Activated B cell treated with CpG ODN at 0.5 μM for 24 hours (primary cell): ENCODE results near the gene TXN. TPM values are rescaled to one million over a fixed set of nuclear protein-coding genes. Genes with fewer than 3 reads are reported as not detected.

ENCODE experiments used
- ATAC-seq: fragments of 200-7000 bp; cut with Tn5 transposase; one replicate; pipeline ENCODE4 v1.10.0; 2021; ENCODE audit warnings: low read depth, mild to moderate bottlenecking, moderate library complexity
- CTCF ChIA-PET: fragments of 350-600 bp; sonication (Branson Sonifier 250); formaldehyde crosslinking; loops from one replicate; lab custom pipeline; 2021; ENCODE audit warnings: antibody characterized with exemption; lab: Charles Lee
- POLR2A ChIA-PET: fragments of 350-600 bp; sonication (Branson Sonifier 250); formaldehyde crosslinking; loops from one replicate; lab custom pipeline; 2021; ENCODE audit warnings: antibody characterized with exemption; lab: Charles Lee
- DNase-seq: peaks from one replicate; pipeline ENCODE4 v3.0.0; 2022
- H3K27ac Mint-ChIP-seq: one replicate; pipeline ENCODE4 v1.8.0; 2020; ENCODE audit warnings: mixed read lengths
- H3K27me3 Mint-ChIP-seq: one replicate; pipeline ENCODE4 v1.8.0; 2021; ENCODE audit warnings: mixed read lengths
- H3K36me3 Mint-ChIP-seq: one replicate; pipeline ENCODE4 v1.8.0; 2021; ENCODE audit warnings: low read depth, mixed read lengths
- H3K4me1 Mint-ChIP-seq: one replicate; pipeline ENCODE4 v1.8.0; 2021; ENCODE audit warnings: mixed read lengths
- H3K4me3 Mint-ChIP-seq: one replicate; pipeline ENCODE4 v1.8.0; 2020; ENCODE audit warnings: mild to moderate bottlenecking, mixed read lengths
- H3K9me3 Mint-ChIP-seq: one replicate; pipeline ENCODE4 v1.8.0; 2020; ENCODE audit warnings: mixed read lengths
- intact Hi-C: fragments of 100-400 bp; cut with micrococcal nuclease; formaldehyde crosslinking; loops from one replicate; pipeline ENCODE4 v1.15.1; 2024
- total RNA-seq: library from RNA; stranded (reverse); gene quantifications from 2 replicates; pipeline ENCODE4 v1.2.3, GENCODE V29; 2022
- TF ChIP-seq, protein P1 (sequence below): fragments of 200-600 bp; IDR thresholded peaks from one replicate; pipeline ENCODE4 v1.8.0; 2022; ENCODE audit warnings: antibody characterized with exemption, mild to moderate bottlenecking

TXN gene
- total RNA-seq, 1 donor from 2014 or later, result 205 TPM

DNA sequence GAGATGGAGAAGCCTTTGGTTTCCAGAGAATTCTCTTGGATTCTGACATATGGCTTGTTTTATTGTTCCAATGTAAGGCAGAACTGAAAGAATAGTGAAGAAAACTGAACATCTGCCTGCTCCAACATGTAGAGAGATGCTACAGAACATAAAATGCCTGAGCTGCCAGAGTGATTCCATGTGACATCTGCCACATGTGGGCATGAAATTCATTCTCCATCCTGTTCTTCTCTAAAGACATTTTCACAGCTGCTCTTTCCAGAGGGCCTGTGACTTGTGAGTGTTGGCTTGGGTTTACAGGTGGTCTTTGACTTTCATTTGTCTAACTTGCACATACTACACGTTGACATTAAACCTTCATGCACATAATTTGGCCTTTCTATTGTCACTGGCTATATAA, 33.7 kb upstream of the TXN start:
- ATAC-seq (no peak), DNase-seq (no peak)
- intact Hi-C loops, result no loop called here
- TF ChIP-seq, protein P1, sequence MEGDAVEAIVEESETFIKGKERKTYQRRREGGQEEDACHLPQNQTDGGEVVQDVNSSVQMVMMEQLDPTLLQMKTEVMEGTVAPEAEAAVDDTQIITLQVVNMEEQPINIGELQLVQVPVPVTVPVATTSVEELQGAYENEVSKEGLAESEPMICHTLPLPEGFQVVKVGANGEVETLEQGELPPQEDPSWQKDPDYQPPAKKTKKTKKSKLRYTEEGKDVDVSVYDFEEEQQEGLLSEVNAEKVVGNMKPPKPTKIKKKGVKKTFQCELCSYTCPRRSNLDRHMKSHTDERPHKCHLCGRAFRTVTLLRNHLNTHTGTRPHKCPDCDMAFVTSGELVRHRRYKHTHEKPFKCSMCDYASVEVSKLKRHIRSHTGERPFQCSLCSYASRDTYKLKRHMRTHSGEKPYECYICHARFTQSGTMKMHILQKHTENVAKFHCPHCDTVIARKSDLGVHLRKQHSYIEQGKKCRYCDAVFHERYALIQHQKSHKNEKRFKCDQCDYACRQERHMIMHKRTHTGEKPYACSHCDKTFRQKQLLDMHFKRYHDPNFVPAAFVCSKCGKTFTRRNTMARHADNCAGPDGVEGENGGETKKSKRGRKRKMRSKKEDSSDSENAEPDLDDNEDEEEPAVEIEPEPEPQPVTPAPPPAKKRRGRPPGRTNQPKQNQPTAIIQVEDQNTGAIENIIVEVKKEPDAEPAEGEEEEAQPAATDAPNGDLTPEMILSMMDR, result no peak
- ChIA-PET CTCF (no interaction called here), POLR2A (no interaction called here)
- Mint-ChIP-seq H3K27me3 (peaks cover 1% of the 10 kb centered on the region), H3K4me1 (no peaks in the 10 kb centered on the region), H3K27ac (no peak overlapping the region), H3K36me3 (no peaks in the 10 kb centered on the region), H3K4me3 (no peak overlapping the region), H3K9me3 (no peaks in the 10 kb centered on the region)

DNA sequence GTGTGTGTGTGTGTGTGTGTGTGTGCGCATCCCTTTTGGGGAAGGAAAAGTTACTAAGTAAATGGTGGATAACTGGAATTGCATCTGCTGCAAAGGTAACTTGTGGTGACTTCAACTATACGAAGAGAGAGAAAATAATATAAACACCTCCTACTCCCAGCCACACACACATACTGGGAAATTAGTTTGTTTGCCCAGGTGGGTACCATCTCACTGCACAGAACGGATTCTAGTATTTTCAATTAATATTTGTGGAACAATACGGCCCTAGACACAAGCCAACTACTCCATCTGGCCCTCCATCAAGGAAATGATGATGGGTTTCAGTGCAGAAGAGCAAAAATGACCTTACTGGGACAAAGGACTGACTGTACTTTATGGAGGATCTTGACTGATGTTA, 32.2 kb upstream of the TXN start:
- Mint-ChIP-seq H3K36me3 (no peaks in the 10 kb centered on the region), H3K4me1 (no peaks in the 10 kb centered on the region), H3K27me3 (peaks cover 6% of the 10 kb centered on the region), H3K4me3 (no peak overlapping the region), H3K27ac (no peak overlapping the region), H3K9me3 (peaks cover 2% of the 10 kb centered on the region)
- ChIA-PET CTCF (no interaction called here), POLR2A (no interaction called here)
- TF ChIP-seq, protein P1, result no peak
- DNase-seq, result no peak
- no peak for ATAC-seq
- intact Hi-C loops, result no loop called here

DNA sequence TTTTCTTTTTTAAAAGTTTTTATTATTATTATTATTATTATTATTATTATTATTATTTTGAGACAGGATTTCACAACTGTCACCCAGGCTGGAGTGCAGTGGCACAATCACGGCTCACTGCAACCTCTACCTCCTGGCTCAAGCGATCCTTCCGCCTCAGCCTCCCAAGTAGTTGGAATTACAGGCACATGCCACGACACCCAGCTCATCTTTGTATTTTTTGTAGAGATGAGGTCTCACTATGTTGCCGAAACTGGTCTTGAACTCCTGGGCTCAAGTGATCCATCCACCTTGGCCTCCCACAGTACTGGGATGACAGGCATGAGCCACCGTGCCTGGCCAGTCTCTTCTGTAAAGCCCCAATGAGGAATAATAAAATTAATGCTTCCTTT, 31.0 kb upstream of the TXN start:
- ATAC-seq (no peak), DNase-seq (no peak)
- peaks cover 6% of the 10 kb centered on the region for H3K27me3 Mint-ChIP-seq
- POLR2A ChIA-PET, result no interaction called here
- no peaks in the 10 kb centered on the region for H3K4me1 Mint-ChIP-seq
- no peak overlapping the region for H3K27ac Mint-ChIP-seq
- intact Hi-C loops, result no loop called here
- no peak overlapping the region for H3K4me3 Mint-ChIP-seq
- H3K9me3 Mint-ChIP-seq, result peaks cover 2% of the 10 kb centered on the region
- CTCF ChIA-PET, result no interaction called here
- TF ChIP-seq, protein P1, result no peak
- H3K36me3 Mint-ChIP-seq, result no peaks in the 10 kb centered on the region

DNA sequence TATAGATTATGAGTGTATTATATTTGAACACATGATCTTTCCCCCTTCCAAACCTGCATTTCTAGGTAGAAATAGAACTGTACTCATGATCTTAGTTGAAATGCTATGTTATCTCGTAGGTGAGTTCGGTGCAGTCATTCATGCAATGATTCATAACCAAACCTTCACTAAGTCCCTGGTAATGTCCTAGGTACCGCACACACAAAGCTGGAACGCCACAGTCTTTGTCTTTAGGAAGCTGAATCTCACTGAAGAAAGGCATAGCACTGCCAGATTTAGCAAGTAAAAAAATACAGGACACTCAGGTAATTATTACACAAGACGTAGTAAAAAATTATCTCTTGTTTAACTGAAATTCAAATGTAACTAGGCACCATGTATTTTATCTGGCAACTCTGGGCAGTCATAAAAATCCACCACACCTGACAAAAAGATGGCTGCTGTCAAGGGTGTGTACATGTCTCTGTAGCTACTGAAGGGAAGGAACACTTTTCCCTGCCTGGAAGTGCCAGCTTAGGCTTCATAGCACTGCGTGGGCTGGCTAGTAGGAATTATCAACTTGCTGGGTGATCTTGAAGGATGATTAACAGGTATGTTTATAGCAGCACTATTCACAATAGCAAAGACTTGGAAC, 28.0 kb upstream of the TXN start:
- peaks cover 6% of the 10 kb centered on the region for H3K27me3 Mint-ChIP-seq
- no peak overlapping the region for H3K27ac Mint-ChIP-seq
- H3K4me1 Mint-ChIP-seq, result no peaks in the 10 kb centered on the region
- H3K9me3 Mint-ChIP-seq, result peaks cover 2% of the 10 kb centered on the region
- POLR2A ChIA-PET, result no interaction called here
- no peak for ATAC-seq
- H3K4me3 Mint-ChIP-seq, result no peak overlapping the region
- CTCF ChIA-PET, result no interaction called here
- TF ChIP-seq, protein P1, result no peak
- H3K36me3 Mint-ChIP-seq, result no peaks in the 10 kb centered on the region
- DNase-seq, result no peak
- intact Hi-C loops, result no loop called here

DNA sequence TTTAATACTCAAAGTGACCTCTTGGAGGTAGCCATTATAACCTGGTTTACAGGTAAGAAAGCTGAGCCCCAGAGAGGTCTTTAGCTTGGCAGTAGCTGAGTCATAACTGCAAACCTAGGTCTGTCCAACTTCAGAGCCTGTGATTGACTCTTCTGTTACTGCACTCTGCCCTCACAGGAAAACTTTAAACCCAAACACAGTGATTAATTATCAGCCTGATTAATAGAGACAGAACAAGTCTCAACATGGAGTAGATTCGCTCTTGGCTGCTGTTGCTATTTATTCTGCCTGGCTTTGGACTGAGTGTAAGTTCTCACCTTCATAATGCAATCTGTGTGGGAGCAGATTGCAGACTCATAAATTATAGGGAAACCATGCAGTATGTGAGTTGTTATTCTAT, 27.4 kb upstream of the TXN start:
- H3K4me1 Mint-ChIP-seq, result no peaks in the 10 kb centered on the region
- intact Hi-C loops, result no loop called here
- peaks cover 2% of the 10 kb centered on the region for H3K9me3 Mint-ChIP-seq
- DNase-seq (no peak), ATAC-seq (no peak)
- POLR2A ChIA-PET, result no interaction called here
- no peak overlapping the region for H3K27ac Mint-ChIP-seq
- no peak overlapping the region for H3K4me3 Mint-ChIP-seq
- CTCF ChIA-PET, result no interaction called here
- no peaks in the 10 kb centered on the region for H3K36me3 Mint-ChIP-seq
- peaks cover 8% of the 10 kb centered on the region for H3K27me3 Mint-ChIP-seq
- TF ChIP-seq, protein P1, result no peak
